Skin of body (tissue), 2 donors: ENCODE data around the gene CERT1. TPM values are rescaled to one million over a fixed set of nuclear protein-coding genes. Genes with fewer than 3 reads are reported as not detected.
A peak's percentile ranks its signal among the peaks of the same experiment; 100 is the strongest.
"Not testable (repeated sequence)": the region's sequence is repeated elsewhere in the genome, so short reads cannot be mapped to it uniquely, and the experiment has no call there.

Experiments
- DNase-seq: peaks from one replicate; lab custom pipeline; 2025; lab: John Stamatoyannopoulos, UW
- total RNA-seq: library from RNA; depleted of rRNA; stranded (reverse); fragments of >200 nt; gene quantifications from one replicate; pipeline ENCODE4 v1.2.3, GENCODE V29; 2014

The CERT1 gene, protein sequence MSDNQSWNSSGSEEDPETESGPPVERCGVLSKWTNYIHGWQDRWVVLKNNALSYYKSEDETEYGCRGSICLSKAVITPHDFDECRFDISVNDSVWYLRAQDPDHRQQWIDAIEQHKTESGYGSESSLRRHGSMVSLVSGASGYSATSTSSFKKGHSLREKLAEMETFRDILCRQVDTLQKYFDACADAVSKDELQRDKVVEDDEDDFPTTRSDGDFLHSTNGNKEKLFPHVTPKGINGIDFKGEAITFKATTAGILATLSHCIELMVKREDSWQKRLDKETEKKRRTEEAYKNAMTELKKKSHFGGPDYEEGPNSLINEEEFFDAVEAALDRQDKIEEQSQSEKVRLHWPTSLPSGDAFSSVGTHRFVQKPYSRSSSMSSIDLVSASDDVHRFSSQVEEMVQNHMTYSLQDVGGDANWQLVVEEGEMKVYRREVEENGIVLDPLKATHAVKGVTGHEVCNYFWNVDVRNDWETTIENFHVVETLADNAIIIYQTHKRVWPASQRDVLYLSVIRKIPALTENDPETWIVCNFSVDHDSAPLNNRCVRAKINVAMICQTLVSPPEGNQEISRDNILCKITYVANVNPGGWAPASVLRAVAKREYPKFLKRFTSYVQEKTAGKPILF
- total RNA-seq, result 43.6 TPM

DNA sequence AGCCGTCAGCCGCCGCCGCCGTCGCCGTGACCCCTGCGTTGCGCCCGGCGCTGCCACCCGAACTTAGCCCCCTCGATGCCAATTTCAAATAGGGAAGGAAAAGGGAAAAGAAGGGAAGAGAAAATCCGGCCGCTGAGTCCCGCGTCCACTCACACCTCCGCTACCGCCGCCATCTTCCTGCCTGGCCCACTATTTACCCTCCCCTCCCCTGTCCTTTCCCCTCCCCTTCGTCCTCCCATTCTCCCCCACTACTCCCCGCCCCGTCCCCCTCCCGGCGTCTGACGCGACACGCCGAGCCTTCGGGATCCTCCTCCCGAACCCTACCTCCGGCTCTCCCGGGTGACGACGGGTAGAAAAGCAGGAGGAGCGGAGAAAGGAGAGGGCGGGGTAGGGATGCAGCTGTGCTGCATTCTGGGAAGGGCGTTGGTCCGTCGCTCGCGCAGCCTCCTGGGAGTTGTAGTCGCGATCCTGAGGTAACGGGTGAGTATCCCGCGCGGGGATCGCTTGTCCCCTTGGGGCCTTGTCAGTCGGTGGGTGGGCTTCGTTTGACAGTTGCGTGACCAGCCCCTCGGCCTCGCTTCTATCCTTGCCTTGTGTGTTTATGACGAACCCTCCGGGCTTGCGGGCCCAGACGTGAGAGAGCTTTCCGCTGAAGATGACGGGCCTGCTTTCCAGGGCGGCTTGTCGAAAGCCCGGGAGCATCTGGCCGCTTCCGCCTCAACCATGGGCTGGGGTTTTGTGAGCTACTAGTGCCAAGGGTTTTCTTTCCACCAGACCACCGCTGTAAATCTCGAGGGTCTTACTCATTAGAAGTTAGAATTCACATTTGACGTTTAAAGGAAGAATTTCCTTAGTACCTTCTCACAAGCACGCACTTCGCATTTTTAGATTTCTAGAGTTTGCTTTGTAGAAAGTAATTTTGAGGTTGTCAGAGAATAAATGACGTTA is at the start of gene CERT1, which contains the start of gene POLK:
TSS of gene CERT1 (minus strand) at position 195 of the 948 bp plus-strand sequence. CDS start 422 bp downstream, outside the sequence.
TSS of gene POLK (plus strand) at position 457 of the 948 bp plus-strand sequence.
- DNase-seq, result peak; percentile 99

DNA sequence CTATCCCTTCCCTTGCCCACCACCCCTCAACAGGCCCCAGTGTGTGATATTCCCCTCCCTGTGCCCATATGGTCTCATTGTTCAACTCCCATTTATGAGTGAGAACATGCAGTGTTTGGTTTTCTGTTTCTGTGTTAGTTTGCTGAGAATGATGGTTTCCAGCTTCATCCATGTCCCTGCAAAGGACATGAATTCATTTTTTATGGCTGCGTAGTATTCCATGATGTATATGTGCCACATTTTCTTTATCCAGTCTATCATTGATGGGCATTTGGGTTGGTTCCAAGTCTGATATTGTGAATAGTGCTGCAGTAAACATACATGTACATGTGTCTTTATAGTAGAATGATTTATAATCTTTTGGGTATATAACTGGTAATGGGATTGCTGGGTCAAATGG is 49.2 kb upstream of the CERT1 start:
- not testable (repeated sequence) for DNase-seq

DNA sequence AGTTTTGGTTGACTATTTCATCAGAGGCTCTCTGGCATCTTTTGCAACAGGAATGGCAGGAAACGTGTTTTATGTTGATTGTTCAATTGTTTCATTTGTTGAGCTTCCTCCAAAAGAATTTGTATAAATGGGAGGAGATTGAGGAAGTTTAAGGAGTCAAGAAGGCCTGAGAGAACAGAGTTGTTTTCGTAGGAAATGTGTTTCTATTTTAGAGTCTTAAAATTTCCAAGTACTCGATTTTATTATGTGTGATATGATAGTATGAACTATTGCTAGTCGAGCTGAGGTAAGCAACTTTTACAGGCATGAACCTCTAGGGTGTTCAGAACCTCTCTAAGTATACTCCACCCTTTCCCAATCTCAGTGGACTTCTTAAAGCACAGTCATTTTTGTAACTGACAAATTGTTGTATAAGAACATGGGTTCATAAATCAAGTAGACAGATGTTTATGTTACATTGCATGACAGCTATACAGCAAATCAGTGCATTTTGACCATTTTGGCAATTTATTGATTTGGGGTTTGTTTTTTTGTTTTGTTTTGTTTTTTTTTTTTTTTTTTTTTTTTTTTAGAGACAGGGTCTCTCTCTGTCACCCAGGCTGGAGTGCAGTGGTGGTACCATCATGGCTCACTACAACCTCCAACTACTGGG is 47.7 kb upstream of the CERT1 start:
- peak; percentile 53 for DNase-seq

DNA sequence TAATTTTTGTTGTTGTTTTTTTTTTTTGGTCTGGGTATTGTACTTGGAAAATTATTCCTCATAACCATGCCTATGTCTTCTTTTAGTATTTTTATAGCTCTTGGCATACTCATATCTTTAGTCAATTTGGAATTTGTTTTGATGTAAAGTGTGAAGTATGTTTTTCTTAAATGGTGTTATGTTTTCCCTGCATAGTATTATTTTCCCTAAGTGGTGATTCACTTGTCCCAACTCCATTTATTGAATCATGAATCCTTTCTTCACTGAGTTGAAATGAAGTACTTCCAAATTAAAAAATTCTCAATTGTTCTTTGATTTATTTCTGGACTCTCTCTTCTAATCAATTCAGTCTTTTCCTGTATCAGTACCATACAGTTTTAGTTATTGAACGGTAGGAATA is 46.8 kb upstream of the CERT1 start:
- no peak for DNase-seq

GRCh38 chr5:75553358-75553757 is 41.9 kb upstream of the CERT1 start:
- no peak for DNase-seq

- no peak for DNase-seq
Observed at GRCh38 chr5:75552764-75553163, 41.3 kb upstream of the CERT1 start.

GRCh38 chr5:75551471-75551870 is 40.0 kb upstream of the CERT1 start:
- no peak for DNase-seq

DNA sequence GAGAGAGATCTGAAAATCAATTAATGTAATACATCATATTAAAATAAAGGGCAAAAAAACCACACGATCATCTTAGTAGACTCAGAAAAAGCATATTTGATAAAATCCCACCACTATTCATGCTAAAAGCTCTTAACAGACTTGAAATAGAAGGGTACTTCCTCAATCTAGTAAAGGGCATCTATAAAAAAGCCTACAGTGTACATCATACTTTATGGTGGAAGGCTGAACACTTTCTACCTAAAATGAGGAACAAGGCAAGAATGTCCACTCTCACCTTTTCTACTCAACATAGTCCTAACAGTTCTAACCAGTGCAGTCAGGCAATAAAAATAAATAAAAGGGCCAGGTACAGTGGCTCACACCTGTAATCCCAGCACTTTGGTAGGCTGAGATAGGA is 39.2 kb upstream of the CERT1 start:
- no peak for DNase-seq

DNA sequence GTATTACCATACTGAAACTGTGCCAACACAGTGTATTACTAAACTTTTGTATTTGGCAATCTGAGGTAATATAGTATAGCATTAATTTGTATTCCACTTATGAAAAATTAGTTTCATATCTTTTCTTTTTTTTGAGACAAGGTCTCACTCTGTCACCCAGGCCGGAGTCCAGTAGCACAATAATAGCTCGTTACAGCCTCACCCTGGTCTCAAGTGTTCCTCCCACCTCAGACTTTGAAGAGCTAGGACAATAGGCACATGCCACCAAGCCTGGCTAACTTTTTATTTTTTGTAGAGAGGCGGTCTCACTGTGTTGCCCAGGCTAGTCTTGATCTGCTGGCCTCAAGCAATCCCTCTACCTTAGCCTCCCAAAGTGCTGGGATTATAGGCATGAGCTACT is 36.4 kb upstream of the CERT1 start:
- DNase-seq, result no peak

DNA sequence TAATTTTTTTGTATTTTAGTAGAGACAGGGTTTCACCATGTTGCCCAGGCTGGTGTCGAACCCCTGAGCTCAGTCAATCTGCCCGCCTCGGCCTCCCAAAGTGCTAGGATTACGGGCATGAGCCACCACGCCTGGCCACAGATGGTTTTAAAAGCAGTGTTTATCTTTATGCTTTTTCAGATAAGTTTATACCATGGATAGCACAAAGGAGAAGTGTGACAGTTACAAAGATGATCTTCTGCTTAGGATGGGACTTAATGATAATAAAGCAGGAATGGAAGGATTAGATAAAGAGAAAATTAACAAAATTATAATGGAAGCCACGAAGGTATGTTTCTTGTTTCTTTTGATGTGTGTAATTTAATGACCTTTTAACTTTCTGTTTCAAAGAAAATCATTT is 35.4 kb upstream of the CERT1 start:
- DNase-seq, result no peak

DNA sequence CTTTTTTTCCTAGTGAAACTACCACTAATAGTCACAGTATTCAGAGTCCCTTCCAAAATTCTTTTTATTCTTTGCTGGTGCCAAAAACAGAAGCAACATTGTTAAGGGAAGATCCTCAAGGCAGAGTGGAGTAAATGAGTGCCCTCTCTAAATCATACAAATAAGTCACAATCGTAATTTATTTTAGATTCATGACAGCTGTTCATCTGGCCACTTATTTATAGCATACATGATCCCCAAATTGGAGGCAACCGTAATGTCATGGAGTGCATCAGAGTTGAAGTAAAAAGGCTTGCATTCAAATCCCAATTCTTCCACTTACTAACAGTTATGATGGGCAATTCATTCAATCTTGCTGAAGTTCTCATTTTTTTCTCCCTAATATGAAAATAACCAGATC is 33.7 kb upstream of the CERT1 start:
- no peak for DNase-seq

DNA sequence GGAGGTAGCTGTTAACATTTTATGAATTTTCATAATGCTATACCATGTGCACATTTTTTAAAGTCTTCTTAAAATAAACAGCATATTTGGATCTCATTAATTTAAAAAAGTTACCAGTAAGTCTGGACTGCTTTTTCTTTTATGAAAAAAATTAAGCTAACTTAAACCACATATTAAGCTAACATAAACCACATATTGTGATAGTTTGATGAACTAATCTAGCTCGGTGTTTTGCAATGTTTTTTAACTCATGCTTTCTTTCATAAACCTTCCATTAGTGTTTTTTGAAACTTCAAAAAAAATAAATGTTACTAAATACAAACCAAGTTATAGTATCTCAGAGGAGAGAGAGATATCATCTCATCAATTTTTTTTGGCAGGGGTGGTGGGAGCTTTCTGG is 26.8 kb upstream of the CERT1 start:
- DNase-seq, result no peak

DNA sequence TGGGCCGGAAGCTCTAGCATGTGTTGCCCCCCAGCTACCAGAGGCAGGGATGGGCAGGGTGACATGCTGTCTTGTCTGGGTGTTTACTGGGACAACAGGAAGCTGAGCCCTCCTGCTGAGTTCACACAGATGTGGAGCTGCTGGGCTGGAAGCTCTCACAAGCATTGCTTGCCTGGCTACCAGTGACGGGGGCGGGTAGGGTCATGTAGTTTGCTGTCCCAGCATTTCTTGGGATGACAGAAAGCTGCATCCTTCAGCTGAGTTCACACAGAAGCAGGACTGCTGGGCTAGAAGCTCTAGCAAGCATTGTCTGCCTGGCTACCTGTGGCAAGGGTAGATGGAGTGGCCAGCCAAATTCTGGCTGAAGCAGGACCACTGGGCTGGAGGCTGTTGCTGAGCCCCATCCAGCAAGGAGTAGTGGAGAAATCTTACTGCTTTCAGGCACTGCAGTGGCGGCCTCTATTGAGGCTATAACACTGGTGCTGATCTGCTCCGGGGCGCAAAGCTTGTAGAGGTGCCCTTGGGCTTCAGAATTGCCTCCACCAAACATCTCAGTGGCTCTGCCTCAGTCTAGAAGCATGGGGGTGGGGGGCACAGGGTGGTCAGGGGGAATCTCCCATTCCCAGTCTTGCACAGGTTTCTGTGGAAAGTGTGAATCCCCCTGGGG is 25.4 kb upstream of the CERT1 start:
- DNase-seq, result no peak

GRCh38 chr5:75536147-75536546 is 24.7 kb upstream of the CERT1 start:
- DNase-seq, result no peak

DNA sequence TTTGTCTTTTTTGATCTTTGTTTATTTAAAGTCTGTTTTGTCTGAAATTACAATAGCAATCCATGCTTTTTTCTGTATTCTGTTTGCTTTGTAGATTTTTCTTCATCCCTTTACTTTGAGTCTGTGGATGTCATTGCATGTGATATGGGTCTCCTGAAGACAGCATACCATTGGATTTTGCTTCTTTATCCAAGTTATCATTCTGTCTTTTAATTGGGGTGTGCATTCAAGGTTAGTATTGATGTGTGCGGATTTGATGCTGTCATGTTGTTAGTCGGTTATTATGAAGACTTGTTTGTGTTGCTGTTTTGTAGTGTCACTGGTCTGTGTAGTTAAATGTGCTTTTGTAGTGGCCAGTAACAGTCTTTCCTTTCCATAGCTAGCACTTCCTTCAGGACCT is 23.3 kb upstream of the CERT1 start:
- no peak for DNase-seq

DNA sequence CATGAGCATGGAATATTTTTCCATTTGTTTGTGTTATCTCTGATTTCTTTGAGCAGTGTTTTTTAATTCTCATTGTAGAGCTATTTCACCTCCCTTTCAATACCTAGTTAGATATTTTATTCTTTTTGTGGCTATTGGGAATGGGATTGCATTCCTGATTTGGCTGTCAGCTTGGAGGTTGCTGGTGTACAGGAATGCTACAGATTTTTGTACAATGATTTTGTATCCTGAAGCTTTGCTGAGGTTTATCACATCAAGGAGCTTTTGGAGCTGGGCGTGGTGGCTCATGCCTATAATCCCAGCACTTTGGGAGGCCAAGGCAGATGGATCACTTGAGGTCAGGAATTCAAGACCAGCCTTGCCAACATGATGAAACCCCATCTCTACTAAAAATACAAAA is 22.3 kb upstream of the CERT1 start:
- DNase-seq, result not testable (repeated sequence)

- no peak for DNase-seq
Observed at GRCh38 chr5:75532190-75532589, 20.8 kb upstream of the CERT1 start.

GRCh38 chr5:75529185-75529584 is 17.8 kb upstream of the CERT1 start:
- no peak for DNase-seq

DNA sequence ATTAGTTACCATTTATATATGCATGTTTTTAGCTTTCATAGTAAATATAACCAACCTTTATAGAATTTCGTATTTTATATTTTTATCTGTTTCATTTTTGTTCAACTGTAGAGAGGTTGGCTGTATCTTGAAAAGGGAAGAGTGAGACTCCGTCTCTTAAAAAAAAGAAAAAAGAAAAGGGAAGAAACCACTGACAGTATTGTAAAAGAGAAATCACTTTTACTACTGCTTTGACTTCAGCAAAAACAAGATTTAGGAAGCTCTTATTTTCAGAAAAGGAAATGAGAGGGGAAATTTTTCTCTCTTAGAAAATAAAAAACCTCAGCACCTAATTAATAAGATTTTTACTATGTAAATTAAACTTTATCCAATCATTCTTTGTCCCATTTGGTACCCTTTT is 14.6 kb upstream of the CERT1 start:
- DNase-seq, result no peak

GRCh38 chr5:75525344-75525743 is 13.9 kb upstream of the CERT1 start:
- DNase-seq, result no peak

DNA sequence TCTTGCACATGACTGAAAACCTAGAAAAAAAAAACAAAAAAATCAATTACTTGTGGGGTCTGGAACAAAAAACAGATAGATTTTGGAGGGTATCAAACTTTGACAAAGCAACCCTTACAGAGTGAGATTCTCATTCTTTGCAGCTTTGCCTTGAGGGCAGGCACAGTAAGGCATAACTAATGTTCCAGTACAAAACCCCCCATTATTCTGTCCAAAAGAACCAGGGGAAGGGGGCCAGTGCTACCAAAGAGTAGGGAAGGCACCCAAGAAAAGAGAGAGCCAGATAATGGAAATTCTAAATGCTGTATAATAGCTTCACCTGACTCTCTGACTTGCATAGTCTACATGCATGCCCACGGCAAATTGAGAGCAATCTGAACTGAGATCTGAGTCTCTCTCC is 13.2 kb upstream of the CERT1 start:
- no peak for DNase-seq
